Pancreas (tissue), 10 donors: ENCODE measurements around the gene CTNNA2. TPM values are rescaled to one million over a fixed set of nuclear protein-coding genes. Genes with fewer than 3 reads are reported as not detected.

Experiments
- ATAC-seq, 4 donors: fragments of 200-7000 bp; cut with Tn5 transposase; one replicate each; pipeline versions ENCODE4 v1.8.0 to v1.9.1; 2020; ENCODE audit warnings: mild to moderate bottlenecking in 4 of 4, moderate library complexity in 4 of 4
- DNase-seq, 6 donors: peaks; one replicate each; pipeline ENCODE4 v3.0.0-alpha.2; 2020
- FAIRE-seq: peaks from 2 replicates; lab custom pipeline; 2012; peaks lifted over from hg19 to GRCh38; lab: Jason Lieb, UNC
- H3K27ac ChIP-seq, 4 donors: fragments of 200-600 bp; sonication (generic); 1 replicate in 3 of 4; 2 replicates in 1 of 4; pipeline versions ENCODE4 v1.5.0 to v1.8.0; 2020
- H3K27me3 ChIP-seq, 4 donors: fragments of 200-600 bp; one replicate each; pipeline ENCODE4 v1.8.0; 2021
- H3K36me3 ChIP-seq, 3 donors: fragments of 200-600 bp; sonication (generic) in 1 of 3; one replicate each; pipeline versions ENCODE4 v1.5.0 to v1.8.0; 2020 to 2021
- H3K4me1 ChIP-seq, 3 donors: fragments of 200-600 bp; one replicate each; pipeline ENCODE4 v1.8.0; 2021
- H3K4me3 ChIP-seq, 4 donors: fragments of 200-600 bp; sonication (generic) in 2 of 4; one replicate each; pipeline versions ENCODE4 v1.5.0 to v1.8.0; 2020 to 2021
- H3K9me3 ChIP-seq, 4 donors: fragments of 200-600 bp; one replicate each; pipeline ENCODE4 v1.8.0; 2021
- CTCF ChIP-seq, 4 donors: fragments of 200-600 bp; sonication (generic) in 3 of 4; IDR thresholded peaks; one replicate each; pipeline versions ENCODE4 v1.5.0 to v1.8.0; 2021; ENCODE audit warnings: antibody characterized with exemption in 4 of 4
- WGBS, 2 donors: extraction: QIAGEN DNeasy Blood & Tissue Kit; methylation state at CpG; one replicate each; pipeline ENCODE4 v1.1.7; 2013; 5-methylcytosine and 5-hydroxymethylcytosine counted together
- intact Hi-C, 3 donors: fragments of 100-400 bp; cut with DNase I; formaldehyde crosslinking; loops; one replicate each; pipeline versions ENCODE4 v1.11.1 to v1.14.2; 2022
- polyA plus RNA-seq, 2 donors: library from polyadenylated mRNA; stranded (reverse); fragments of 200-250 nt; gene quantifications; one replicate each; pipeline ENCODE4 v1.2.3, GENCODE V29; 2013
- total RNA-seq, 6 donors: library from RNA; stranded (reverse); fragmentation: NEBNext Ultra II Directional in 4 of 6; extraction: Animal tissue kit (Norgen Biotek cat#: 25700) in 4 of 6; gene quantifications; one replicate each; pipeline versions ENCODE4 v1.2.1 to v1.2.4, GENCODE V29; 2021 to 2023
- donor health status: healthy with polysubstance abuse.
- donor health status: DM: no; HTN: no; CAD: no; lungs with moderate emphysema.
- donor health status: DM: no; HTN: no; CAD: no.
- donor health status: control.
- donor health status: control.
- donor health status: Bipolar disorder and iron deficiency.
- donor health status: DM: yes; HTN: yes; CAD: no.
- donor health status: DM: no; HTN: no; CAD: no.
- donor health status: DM: no; HTN: no; CAD: no.
- donor health status: DM: yes; HTN: yes; CAD: no.

Gene CTNNA2
- total and polyA plus RNA-seq, 8 donors = 0.25 to 12.1 (median 2.1) TPM

GRCh38 chr2:80364524-80365212 lies 851.8 kb downstream of the CTNNA2 start:
- TF ChIP-seq CTCF (IDR thresholded peaks at IDR 0.05) = no peak

GRCh38 chr2:80365762-80366161 lies 852.9 kb downstream of the CTNNA2 start:
- TF ChIP-seq CTCF (IDR thresholded peaks at IDR 0.05) = no peak
- intact Hi-C loops = no loop called here

More at GRCh38 chr2:80364524-80365212, 851.8 kb downstream of the CTNNA2 start:
- Histone ChIP-seq H3K4me3 (no peak overlapping the region), H3K27ac (no peak overlapping the region), H3K27me3 (no peaks in the 10 kb centered on the region), H3K9me3 (no peaks in the 10 kb centered on the region), H3K36me3 (no peaks in the 10 kb centered on the region), H3K4me1 (no peaks in the 10 kb centered on the region)
- ATAC-seq (no peak), FAIRE-seq (no peak), DNase-seq (no peak)
- intact Hi-C loops = no loop called here
- 38 to 43% methylated on average over 6 of the region's 6 CpGs for WGBS, 2 donors

GRCh38 chr2:80370375-80371009 lies 857.6 kb downstream of the CTNNA2 start:
- Histone ChIP-seq H3K4me1 (no peaks in the 10 kb centered on the region), H3K9me3 (no peaks in the 10 kb centered on the region), H3K36me3 (no peaks in the 10 kb centered on the region), H3K27me3 (no peaks in the 10 kb centered on the region), H3K4me3 (no peak overlapping the region), H3K27ac (no peak overlapping the region)
- no peak for TF ChIP-seq CTCF (IDR thresholded peaks at IDR 0.05)
- 41 to 51% methylated on average over 3 of the region's 3 CpGs for WGBS, 2 donors
- no peak for FAIRE-seq
- DNase-seq = no peak
- no peak for ATAC-seq
- intact Hi-C loops = no loop called here

More at GRCh38 chr2:80365762-80366161, 852.9 kb downstream of the CTNNA2 start:
- ATAC-seq (no peak), FAIRE-seq (no peak), DNase-seq (no peak)
- WGBS, 2 donors = 30 to 35% methylated on average over 3 of the region's 3 CpGs
- Histone ChIP-seq H3K9me3 (no peaks in the 10 kb centered on the region), H3K4me1 (no peaks in the 10 kb centered on the region), H3K27me3 (no peaks in the 10 kb centered on the region), H3K27ac (no peak overlapping the region), H3K4me3 (no peak overlapping the region), H3K36me3 (no peaks in the 10 kb centered on the region)

GRCh38 chr2:80374105-80374504 lies 861.3 kb downstream of the CTNNA2 start:
- TF ChIP-seq CTCF (IDR thresholded peaks at IDR 0.05) = no peak
- Histone ChIP-seq H3K9me3 (no peaks in the 10 kb centered on the region), H3K4me3 (no peak overlapping the region), H3K36me3 (no peaks in the 10 kb centered on the region), H3K4me1 (no peaks in the 10 kb centered on the region), H3K27me3 (no peaks in the 10 kb centered on the region), H3K27ac (no peak overlapping the region)
- DNase-seq (no peak), FAIRE-seq (no peak), ATAC-seq (no peak)
- intact Hi-C loops = no loop called here
- 60 to 73% methylated on average over 3 of the region's 3 CpGs for WGBS, 2 donors

- Histone ChIP-seq H3K36me3 (no peaks in the 10 kb centered on the region), H3K4me3 (no peak overlapping the region), H3K4me1 (no peaks in the 10 kb centered on the region), H3K27ac (no peak overlapping the region), H3K27me3 (no peaks in the 10 kb centered on the region), H3K9me3 (no peaks in the 10 kb centered on the region)
- FAIRE-seq = no peak
- intact Hi-C loops = no loop called here
- no peak for DNase-seq
- TF ChIP-seq CTCF (IDR thresholded peaks at IDR 0.05) = no peak
- no peak for ATAC-seq
These were observed 864.2 kb downstream of the CTNNA2 start for GRCh38 chr2:80377071-80377470.
